H1 (cell line): ENCODE data around the gene NOS3. TPM values are rescaled to one million over a fixed set of nuclear protein-coding genes. Genes with fewer than 3 reads are reported as not detected.

Experiments
- FOSL1 ChIP-seq: IDR thresholded peaks from 2 replicates; pipeline ENCODE4 v1.6.1; 2011; ENCODE audit warnings: mild to moderate bottlenecking, low read depth, low read length, moderate library complexity; ENCODE audit not compliant: insufficient read depth
- JUND ChIP-seq: IDR thresholded peaks from 2 replicates; pipeline ENCODE4 v1.6.1; 2011; ENCODE audit warnings: mild to moderate bottlenecking, improper control_type of control experiment, low read length
- KDM1A ChIP-seq: fragments of 200-600, 300-600 bp; sonication (generic); IDR thresholded peaks from 2 replicates; pipeline ENCODE4 v1.7.1; 2016; ENCODE audit warnings: mild to moderate bottlenecking, low read length, borderline replicate concordance
- KDM4A ChIP-seq: IDR thresholded peaks from one replicate; pipeline ENCODE4 v1.7.1; 2012; ENCODE audit warnings: low read depth, mild to moderate bottlenecking, moderate library complexity, low read length, inconsistent platforms; ENCODE audit not compliant: severe bottlenecking
- MAFK ChIP-seq: IDR thresholded peaks from 2 replicates; pipeline ENCODE4 v1.6.1; 2012; ENCODE audit warnings: low read depth, mild to moderate bottlenecking, improper control_type of control experiment, low read length
- YY1 ChIP-seq: IDR thresholded peaks from 2 replicates; pipeline ENCODE4 v1.6.1; 2011; ENCODE audit warnings: low read depth, mild to moderate bottlenecking, low read length
- polyA plus RNA-seq, 7 experiments: library from polyadenylated mRNA; depleted of rRNA in 3 of 7; stranded (reverse) in 5 of 7; unstranded in 2 of 7; fragments of >200 nt in 5 of 7; fragments of 200-250 nt in 2 of 7; gene quantifications; 1 replicate in 5 of 7; 2 replicates in 1 of 7; 4 replicates in 1 of 7; pipeline versions ENCODE4 v1.2.1 to v1.2.3, GENCODE V29; 2011 to 2013; ENCODE audit warnings: missing spikeins in 2 of 7, mixed read lengths in 2 of 7
- total RNA-seq: library from RNA; stranded (reverse); fragmentation: NEBNext Ultra II Directional; extraction: Animal tissue kit (Norgen Biotek cat#: 25700); gene quantifications from 2 replicates; pipeline ENCODE4 v1.2.1, GENCODE V29; 2021
- TF ChIP-seq, protein P1 (sequence below): IDR thresholded peaks from 2 replicates; pipeline ENCODE4 v1.6.1; 2012; ENCODE audit warnings: inconsistent platforms

The NOS3 gene
- total and polyA plus RNA-seq, 2 of the 8 experiments (the other 6 are each of a cell fraction or from before 2014, with no cell fraction given) = 4.4 to 16.2 TPM

DNA sequence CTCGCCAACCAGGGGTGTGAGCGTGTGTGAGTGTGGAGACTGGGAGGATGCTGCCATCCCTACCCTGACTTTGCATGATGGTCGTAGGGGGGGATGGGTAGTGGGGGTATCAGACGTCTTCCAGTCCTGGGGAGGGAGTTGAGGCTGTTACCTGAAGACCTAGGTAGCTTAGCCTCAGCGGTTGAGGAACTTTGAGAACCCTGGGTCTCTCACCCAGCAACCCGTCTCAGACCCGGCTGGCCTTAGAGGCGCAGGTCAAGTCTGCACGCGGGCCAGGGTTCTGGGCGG lies 71.2 kb downstream of the NOS3 start (continued):
- TF ChIP-seq YY1 = no peak
- TF ChIP-seq JUND = no peak
- no peak for TF ChIP-seq KDM4A
- no peak for TF ChIP-seq KDM1A
- TF ChIP-seq MAFK = no peak
- TF ChIP-seq, protein P1, sequence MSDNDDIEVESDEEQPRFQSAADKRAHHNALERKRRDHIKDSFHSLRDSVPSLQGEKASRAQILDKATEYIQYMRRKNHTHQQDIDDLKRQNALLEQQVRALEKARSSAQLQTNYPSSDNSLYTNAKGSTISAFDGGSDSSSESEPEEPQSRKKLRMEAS = no peak
- no peak for TF ChIP-seq FOSL1
